T-helper 17 cell (primary cell): ENCODE results near the gene ZBTB48. TPM values are rescaled to one million over a fixed set of nuclear protein-coding genes. Genes with fewer than 3 reads are reported as not detected.
A peak's percentile ranks its signal among the peaks of the same experiment; 100 is the strongest.

Experiments used
- ATAC-seq: fragments of 150-1000 bp; cut with Tn5 transposase; 2 replicates; pipeline ENCODE4 v1.10.0; 2021; ENCODE audit warnings: mild to moderate bottlenecking, moderate library complexity
- DNase-seq, 3 donors: peaks; one replicate each; pipeline versions ENCODE4 v3.0.0 to v3.0.0-alpha.2; 2020 to 2021
- H3K9me3 ChIP-seq: one replicate; pipeline ENCODE4 v1.7.0; 2013; ENCODE audit warnings: low read length, mild to moderate bottlenecking; ENCODE audit not compliant: control insufficient read depth, poor library complexity, severe bottlenecking
- H3K27ac Mint-ChIP-seq: one replicate; pipeline ENCODE4 v1.8.0; 2022; ENCODE audit warnings: mild to moderate bottlenecking, moderate library complexity, mixed read lengths
- H3K27me3 Mint-ChIP-seq: one replicate; pipeline ENCODE4 v1.8.0; 2022; ENCODE audit warnings: mixed read lengths
- H3K36me3 Mint-ChIP-seq: one replicate; pipeline ENCODE4 v1.8.0; 2022; ENCODE audit warnings: low read depth, mixed read lengths
- H3K4me1 Mint-ChIP-seq: one replicate; pipeline ENCODE4 v1.8.0; 2022; ENCODE audit warnings: mild to moderate bottlenecking, mixed read lengths
- H3K4me3 Mint-ChIP-seq: one replicate; pipeline ENCODE4 v1.8.0; 2022; ENCODE audit warnings: mild to moderate bottlenecking, moderate library complexity, mixed read lengths
- total RNA-seq, 4 donors: library from RNA in 2 of 4; stranded (reverse) in 2 of 4; gene quantifications; one replicate each; pipeline ENCODE4 v1.2.3 and lab custom pipeline; 2022 to 2026

Gene ZBTB48
- total RNA-seq, 2 donors from 2014 or later = 34.0 to 34.2 TPM

GRCh38 chr1:6580119-6580592 lies 362 bp downstream of the ZBTB48 start:
- ATAC-seq = peak; percentile 45
- H3K27ac Mint-ChIP-seq = peak overlapping the region; percentile 95
- DNase-seq = no peak
- no peaks in the 10 kb centered on the region for H3K36me3 Mint-ChIP-seq
- H3K9me3 ChIP-seq = no peaks in the 10 kb centered on the region
- no peaks in the 10 kb centered on the region for H3K27me3 Mint-ChIP-seq
- H3K4me3 Mint-ChIP-seq = peak overlapping the region; percentile 96
- peaks cover 37% of the 10 kb centered on the region for H3K4me1 Mint-ChIP-seq

- Mint-ChIP-seq H3K36me3 (no peaks in the 10 kb centered on the region), H3K4me3 (peak overlapping the region; percentile 96), H3K4me1 (peaks cover 37% of the 10 kb centered on the region), H3K27ac (peak overlapping the region; percentile 95), H3K27me3 (no peaks in the 10 kb centered on the region)
- no peak for DNase-seq
- H3K9me3 ChIP-seq = no peaks in the 10 kb centered on the region
- ATAC-seq = no peak
Measured at GRCh38 chr1:6580593-6581409, 1.0 kb downstream of the ZBTB48 start.

GRCh38 chr1:6581561-6582305 lies 1.9 kb downstream of the ZBTB48 start:
- ATAC-seq (no peak), DNase-seq (no peak)
- Mint-ChIP-seq H3K27ac (peak overlapping the region; percentile 95), H3K4me1 (peaks cover 37% of the 10 kb centered on the region), H3K27me3 (no peaks in the 10 kb centered on the region), H3K36me3 (no peaks in the 10 kb centered on the region), H3K4me3 (peak overlapping the region; percentile 96)
- no peaks in the 10 kb centered on the region for H3K9me3 ChIP-seq

- ATAC-seq = no peak
- Mint-ChIP-seq H3K4me3 (peak overlapping the region; percentile 55), H3K27ac (no peak overlapping the region), H3K4me1 (peaks cover 37% of the 10 kb centered on the region), H3K27me3 (no peaks in the 10 kb centered on the region), H3K36me3 (no peaks in the 10 kb centered on the region)
- DNase-seq = no peak
- H3K9me3 ChIP-seq = no peaks in the 10 kb centered on the region
Measured at GRCh38 chr1:6582370-6582769, 2.6 kb downstream of the ZBTB48 start.

GRCh38 chr1:6584126-6585080 lies 4.6 kb downstream of the ZBTB48 start:
- peak overlapping the region; percentile 68 for H3K27ac Mint-ChIP-seq
- no peak overlapping the region for H3K4me3 Mint-ChIP-seq

GRCh38 chr1:6585081-6585722 lies 5.4 kb downstream of the ZBTB48 start:
- no peaks in the 10 kb centered on the region for H3K36me3 Mint-ChIP-seq
- peak overlapping the region; percentile 68 for H3K27ac Mint-ChIP-seq

More at GRCh38 chr1:6584126-6585080, 4.6 kb downstream of the ZBTB48 start:
- H3K36me3 Mint-ChIP-seq = no peaks in the 10 kb centered on the region
- no peaks in the 10 kb centered on the region for H3K9me3 ChIP-seq
- no peaks in the 10 kb centered on the region for H3K27me3 Mint-ChIP-seq
- no peak for ATAC-seq
- DNase-seq = no peak
- peaks cover 35% of the 10 kb centered on the region for H3K4me1 Mint-ChIP-seq

GRCh38 chr1:6585841-6586240 lies 6.0 kb downstream of the ZBTB48 start:
- H3K9me3 ChIP-seq = no peaks in the 10 kb centered on the region
- Mint-ChIP-seq H3K27me3 (no peaks in the 10 kb centered on the region), H3K27ac (no peak overlapping the region), H3K4me1 (peaks cover 29% of the 10 kb centered on the region), H3K36me3 (no peaks in the 10 kb centered on the region), H3K4me3 (no peak overlapping the region)
- ATAC-seq = no peak
- no peak for DNase-seq

More at GRCh38 chr1:6585081-6585722, 5.4 kb downstream of the ZBTB48 start:
- no peaks in the 10 kb centered on the region for H3K27me3 Mint-ChIP-seq
- H3K4me3 Mint-ChIP-seq = no peak overlapping the region
- ATAC-seq (no peak), DNase-seq (no peak)
- H3K4me1 Mint-ChIP-seq = peaks cover 31% of the 10 kb centered on the region
- H3K9me3 ChIP-seq = no peaks in the 10 kb centered on the region

- H3K4me3 Mint-ChIP-seq = no peak overlapping the region
- no peaks in the 10 kb centered on the region for H3K36me3 Mint-ChIP-seq
- H3K27me3 Mint-ChIP-seq = no peaks in the 10 kb centered on the region
- H3K4me1 Mint-ChIP-seq = peaks cover 26% of the 10 kb centered on the region
- ATAC-seq (no peak), DNase-seq (no peak)
- no peaks in the 10 kb centered on the region for H3K9me3 ChIP-seq
- no peak overlapping the region for H3K27ac Mint-ChIP-seq
Measured at GRCh38 chr1:6586404-6586816, 6.6 kb downstream of the ZBTB48 start.

GRCh38 chr1:6587261-6588005 lies 7.6 kb downstream of the ZBTB48 start:
- no peaks in the 10 kb centered on the region for H3K27me3 Mint-ChIP-seq
- no peak for ATAC-seq
- no peaks in the 10 kb centered on the region for H3K36me3 Mint-ChIP-seq
- H3K4me3 Mint-ChIP-seq = no peak overlapping the region
- H3K27ac Mint-ChIP-seq = peak overlapping the region; percentile 27
- no peak for DNase-seq
- peaks cover 23% of the 10 kb centered on the region for H3K4me1 Mint-ChIP-seq
- no peaks in the 10 kb centered on the region for H3K9me3 ChIP-seq

- DNase-seq (no peak), ATAC-seq (no peak)
- no peak overlapping the region for H3K4me3 Mint-ChIP-seq
- no peaks in the 10 kb centered on the region for H3K9me3 ChIP-seq
- H3K27ac Mint-ChIP-seq = peak overlapping the region; percentile 27
- H3K36me3 Mint-ChIP-seq = no peaks in the 10 kb centered on the region
- no peaks in the 10 kb centered on the region for H3K27me3 Mint-ChIP-seq
- H3K4me1 Mint-ChIP-seq = peaks cover 23% of the 10 kb centered on the region
Measured at GRCh38 chr1:6588128-6588892, 8.5 kb downstream of the ZBTB48 start.

- H3K36me3 Mint-ChIP-seq = no peaks in the 10 kb centered on the region
- no peaks in the 10 kb centered on the region for H3K27me3 Mint-ChIP-seq
Measured at GRCh38 chr1:6588893-6589520, 9.2 kb downstream of the ZBTB48 start.

More at GRCh38 chr1:6588893-6589520, 9.2 kb downstream of the ZBTB48 start:
- no peak overlapping the region for H3K4me3 Mint-ChIP-seq
- no peaks in the 10 kb centered on the region for H3K9me3 ChIP-seq
- H3K27ac Mint-ChIP-seq = no peak overlapping the region
- H3K4me1 Mint-ChIP-seq = peaks cover 23% of the 10 kb centered on the region
- ATAC-seq = no peak
- DNase-seq = no peak
